GM21717 (cell line): Measurements from ENCODE around the gene HOXC4.
A peak's percentile ranks its signal among the peaks of the same experiment; 100 is the strongest.

Source experiments
- ATAC-seq: cut with Tn5 transposase; IDR thresholded peaks from one replicate; pipeline ENCODE4 v1.9.1; 2021; ENCODE audit warnings: mild to moderate bottlenecking, moderate library complexity; ENCODE audit not compliant: unreplicated experiment

HOXC4 gene

DNA sequence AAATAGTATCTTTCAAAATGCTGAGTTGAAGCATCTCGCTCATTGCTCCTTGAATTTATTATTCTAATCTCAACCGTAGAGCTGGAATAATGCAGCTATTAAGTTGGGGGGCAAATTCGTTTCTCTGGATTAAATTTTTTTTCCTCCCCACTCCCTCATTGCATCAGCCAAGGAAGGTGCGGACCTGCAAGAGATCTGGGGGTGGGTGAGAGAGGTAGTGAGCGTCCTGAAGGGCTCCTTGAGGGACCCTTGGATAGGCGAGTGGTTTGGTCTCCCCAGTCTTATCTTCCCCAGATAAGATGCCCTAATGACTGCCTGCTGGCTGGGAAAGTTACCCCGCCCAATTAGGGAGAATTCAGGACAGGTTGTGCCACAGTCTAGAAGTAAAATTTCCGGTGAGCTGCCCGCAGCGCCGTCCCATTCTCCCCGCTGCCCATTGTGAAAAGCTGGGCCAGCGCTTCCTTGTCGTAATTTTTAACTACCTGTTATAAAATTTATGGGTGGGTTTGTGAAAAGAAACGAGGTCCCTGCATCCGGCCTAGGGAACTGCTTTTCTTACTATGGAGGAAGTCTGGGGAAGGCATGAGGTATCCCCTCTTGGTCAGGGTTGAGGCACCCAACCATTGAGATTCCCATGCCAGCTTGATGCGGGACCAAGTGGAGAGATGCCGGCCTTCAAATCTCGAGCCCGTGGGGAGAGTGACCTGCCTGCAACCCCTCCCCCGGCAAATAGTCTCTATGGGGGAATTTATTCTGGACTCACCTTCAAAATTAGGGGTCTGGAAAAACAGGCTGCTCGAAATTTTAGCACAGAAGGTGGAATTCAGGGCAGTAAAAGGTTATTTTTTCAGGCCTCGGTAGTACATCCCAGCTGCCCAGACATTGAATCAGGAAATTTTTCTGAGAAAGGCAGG is 38.4 kb upstream of the HOXC4 start:
- ATAC-seq: no peak

DNA sequence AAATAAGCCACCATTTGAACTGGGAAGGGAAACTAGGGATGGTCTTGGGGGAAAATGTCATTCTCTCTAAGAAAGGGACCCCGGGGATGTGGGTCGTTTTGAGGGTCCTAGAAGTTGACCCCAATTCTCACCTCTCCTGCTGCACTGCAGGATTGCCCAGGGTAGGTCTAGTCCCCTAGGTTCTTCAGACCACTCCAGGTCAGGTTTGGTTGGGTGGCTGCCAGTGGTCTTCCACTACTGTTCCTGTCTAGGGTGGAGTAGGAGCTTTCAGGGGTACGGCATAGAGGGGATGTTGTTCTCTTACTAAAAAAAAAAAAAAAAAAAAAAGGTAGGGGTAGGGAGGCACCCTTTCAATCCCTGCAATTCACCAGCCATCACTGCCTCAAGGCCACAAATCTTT is 37.6 kb upstream of the HOXC4 start:
- ATAC-seq: no peak

DNA sequence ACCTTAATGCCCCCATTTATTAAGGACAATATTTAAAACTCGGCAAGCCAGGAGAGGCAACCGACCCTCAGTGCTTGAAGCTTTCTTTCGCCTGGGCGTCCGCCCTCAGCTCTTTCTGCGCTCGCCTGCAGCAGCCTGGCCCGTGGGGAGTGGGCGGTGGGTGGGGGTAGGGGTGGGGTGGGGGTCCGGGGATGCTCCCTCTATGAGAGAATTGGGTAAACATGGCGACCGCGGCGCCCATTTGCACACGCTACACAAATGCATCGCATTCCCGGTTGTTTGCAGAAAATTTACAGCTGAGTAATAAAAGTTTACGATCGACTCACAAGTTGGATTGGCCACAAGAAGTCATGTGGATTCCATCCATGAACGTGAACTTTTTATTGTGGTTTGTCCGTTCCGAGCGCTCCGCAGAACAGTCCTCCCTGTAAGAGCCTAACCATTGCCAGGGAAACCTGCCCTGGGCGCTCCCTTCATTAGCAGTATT is 37.1 kb upstream of the HOXC4 start:
- no peak for ATAC-seq

DNA sequence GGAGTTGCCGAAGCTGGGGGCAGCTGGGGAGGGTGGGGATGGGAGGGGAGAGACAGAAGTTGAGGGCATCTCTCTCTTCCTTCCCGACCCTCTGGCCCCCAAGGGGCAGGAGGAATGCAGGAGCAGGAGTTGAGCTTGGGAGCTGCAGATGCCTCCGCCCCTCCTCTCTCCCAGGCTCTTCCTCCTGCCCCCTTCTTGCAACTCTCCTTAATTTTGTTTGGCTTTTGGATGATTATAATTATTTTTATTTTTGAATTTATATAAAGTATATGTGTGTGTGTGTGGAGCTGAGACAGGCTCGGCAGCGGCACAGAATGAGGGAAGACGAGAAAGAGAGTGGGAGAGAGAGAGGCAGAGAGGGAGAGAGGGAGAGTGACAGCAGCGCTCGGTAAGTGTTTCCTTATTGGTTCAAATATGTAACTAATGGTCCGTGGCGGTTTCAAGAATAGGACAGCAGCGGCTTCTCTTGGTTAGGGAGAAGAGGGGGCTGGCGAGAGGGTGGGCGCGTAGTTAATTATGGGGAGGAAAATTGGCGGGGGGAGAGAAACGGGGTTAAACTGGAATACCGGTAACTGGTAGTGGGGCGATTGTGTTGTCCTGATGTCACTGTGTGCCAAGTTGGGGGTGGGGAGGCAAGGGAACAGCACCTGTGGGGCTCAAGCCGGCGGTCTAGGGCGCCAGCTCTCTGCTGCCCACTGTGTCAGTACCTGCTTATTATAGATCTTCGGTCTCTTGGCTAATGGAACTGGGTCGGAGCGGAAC is 36.4 kb upstream of the HOXC4 start:
- peak; percentile 29 for ATAC-seq

DNA sequence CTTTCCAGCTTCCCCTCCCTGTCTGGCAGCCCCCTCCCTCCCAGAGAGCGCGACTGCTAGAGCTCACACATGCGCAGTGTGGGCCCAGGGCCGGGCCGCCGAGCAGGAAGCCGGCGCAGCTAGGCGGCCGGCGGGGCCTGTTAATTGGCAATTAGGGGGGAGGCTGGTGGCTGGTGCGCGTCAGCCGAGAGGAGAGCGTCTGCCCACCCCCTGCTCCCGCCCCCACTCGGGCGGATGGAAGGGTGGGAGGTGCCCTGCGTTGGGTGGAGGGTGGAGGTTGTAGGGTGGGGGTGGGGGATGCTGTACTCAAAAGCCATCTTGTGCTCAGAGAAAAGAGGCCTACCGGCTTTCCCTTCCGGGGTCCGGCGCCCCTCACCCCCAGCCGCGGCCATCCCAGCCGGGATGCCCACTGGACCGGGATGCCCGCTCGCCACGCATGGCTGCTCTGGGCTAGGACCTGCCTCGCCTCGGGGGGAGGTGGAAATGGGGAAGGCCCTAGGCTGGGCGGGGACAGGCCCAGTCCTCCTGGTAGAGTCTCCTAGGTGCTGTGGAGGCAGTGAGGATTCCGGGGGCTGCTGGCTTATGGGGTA is 35.7 kb upstream of the HOXC4 start:
- peak; percentile 78 for ATAC-seq

DNA sequence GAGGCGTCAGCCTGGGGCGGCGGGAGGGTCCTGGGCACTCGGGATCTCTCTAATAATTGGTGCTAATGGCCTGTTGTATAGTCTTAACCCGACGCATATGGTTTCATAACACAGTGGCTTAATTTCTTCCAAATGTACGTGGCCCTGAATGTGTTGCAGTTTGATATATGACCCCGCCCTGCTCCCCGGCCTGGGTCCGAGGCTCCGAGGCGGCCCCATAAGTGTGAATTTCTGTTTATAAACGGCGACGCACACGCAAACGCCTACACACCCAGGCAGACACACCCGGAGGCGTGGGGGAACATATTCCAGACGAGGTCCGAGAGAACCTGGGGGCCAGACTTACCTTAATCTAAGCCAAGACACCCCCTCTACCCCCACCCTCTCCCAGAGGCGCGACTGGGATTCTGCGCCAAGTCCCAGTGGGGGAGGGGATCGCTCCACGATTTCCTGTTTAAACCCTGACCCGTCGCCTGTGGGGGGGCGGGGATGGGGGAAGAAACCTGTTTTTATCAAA is 35.1 kb upstream of the HOXC4 start:
- no peak for ATAC-seq

DNA sequence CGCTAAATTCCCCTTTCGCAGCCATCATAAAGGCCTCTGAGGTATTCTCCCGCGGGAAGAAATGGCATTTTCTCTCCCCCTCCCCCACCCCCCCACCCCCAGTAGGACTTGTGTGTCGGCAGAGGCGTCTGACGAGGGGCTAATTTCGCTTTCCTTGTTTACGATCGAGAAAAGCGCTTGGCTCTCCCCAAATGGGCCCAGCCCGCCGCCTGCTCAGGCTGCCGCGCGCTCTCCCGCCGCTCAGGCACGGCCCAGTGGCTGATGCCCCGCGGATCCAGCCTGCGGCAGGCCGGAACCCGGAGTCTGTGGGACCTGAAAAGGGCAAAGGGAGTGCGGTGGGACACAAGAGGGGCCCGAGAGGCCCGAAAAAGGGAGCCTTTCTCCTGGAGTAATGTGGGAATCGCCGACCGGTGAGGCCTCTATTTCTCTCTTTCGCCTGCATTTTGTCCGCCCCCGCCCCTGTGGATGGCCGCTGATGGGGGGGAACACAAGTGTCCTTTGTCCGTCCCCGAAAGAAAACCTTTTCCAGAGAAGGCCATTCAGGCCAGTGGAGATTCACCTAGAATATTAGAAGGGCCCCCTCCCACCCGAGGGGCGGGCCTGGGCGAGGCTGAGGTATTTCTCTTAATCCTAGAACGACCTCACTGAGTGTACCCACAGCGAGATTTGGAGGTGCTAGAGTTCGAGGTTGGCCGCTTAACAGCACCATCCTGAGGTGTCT is 34.4 kb upstream of the HOXC4 start:
- no peak for ATAC-seq

DNA sequence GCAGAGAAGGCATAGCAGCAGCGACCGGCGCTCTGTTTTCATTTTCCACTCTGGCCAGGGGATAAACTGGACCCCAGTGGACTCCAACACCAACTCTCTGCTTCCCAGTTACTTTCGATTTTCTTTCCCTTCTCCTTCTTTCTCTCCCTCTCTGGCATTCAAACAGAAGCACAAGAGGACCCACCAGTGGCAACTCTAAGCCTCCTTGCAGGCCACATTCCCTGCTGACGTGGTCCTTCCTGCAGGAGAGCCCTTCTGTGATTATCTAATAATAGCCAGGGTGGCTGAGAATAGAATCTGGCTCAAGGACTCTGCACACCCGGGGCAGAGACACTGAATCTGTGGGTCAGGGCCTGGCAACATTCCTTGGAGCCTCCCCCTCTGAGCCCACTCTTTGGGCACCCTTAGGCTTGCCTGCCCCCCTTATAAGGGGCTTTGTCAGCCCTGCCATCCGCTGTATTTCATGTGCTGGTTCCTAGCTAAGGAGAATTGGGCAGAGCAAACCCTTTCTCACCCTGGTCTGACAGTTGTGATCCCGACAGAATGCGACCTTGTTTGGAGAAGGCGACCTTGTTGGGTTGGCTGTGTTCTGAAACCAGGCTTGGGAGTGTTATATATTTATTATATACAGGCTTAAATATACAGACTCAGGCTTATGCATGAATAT is 33.6 kb upstream of the HOXC4 start:
- ATAC-seq: no peak

DNA sequence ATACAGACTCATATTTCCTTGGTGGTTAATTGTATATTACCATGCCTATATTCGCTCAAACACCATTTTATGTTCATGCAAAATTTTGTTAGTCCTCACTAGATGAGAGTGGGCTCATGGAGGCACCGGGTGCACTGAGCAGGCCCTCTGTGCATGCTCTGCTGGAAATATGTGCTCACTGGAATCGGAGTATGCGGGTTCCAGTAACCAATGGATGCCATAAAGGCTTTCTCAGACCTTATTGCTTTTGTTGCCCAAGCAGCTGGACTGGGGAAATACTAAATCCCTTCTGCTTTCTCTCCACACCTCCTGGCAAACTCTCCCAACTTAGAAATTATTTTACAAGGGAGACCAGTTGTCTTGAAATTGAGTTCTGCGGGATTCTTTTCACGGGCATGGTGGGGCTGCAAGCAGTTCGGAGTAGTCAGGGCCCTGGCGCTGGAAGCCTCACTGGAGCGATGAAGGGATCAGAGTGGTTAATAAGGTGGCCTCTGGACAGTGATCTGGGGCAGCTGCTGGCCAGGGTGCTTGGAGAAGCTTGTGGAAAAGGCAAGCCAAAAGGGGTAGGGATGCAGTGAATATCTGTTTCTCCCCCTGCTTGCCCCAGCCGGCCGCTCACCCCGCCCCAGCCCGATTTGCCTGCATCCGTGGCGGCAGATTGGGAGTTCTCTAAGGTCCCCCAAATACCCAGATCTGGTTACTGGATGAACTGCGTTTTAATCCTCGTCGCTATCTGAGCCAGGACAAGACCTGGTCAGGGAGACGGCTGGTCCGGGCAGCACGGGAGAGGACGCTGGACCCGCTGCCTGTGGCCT is 32.8 kb upstream of the HOXC4 start:
- no peak for ATAC-seq

DNA sequence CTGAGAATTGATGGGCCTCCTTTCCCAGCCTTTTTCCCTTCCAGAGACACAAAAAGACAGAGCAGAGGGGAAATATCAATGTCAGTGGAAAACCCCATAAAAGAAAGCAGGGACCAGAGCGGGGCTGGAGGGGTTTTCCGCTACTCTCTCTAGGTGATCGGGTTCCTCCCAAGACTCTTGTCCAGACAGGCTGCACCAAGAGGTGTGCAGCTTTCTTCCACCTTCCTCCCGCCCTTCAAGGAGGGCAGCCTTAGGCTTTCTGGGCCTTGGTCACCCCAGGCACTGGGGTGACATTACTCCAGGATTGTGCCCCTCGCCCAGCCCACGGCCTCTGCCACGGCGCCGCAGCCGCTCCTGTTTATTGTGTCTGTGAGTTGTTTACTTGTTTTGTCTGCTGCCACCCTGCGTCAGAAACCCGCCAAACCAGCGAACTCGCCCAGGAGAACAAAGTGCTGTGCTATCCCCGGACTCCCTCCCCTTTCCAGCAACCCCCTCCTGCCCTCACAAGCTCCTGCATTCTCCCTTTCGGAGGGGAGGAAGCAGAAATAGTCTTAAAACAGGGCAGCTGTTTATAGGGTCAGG is 32.1 kb upstream of the HOXC4 start:
- ATAC-seq: no peak

DNA sequence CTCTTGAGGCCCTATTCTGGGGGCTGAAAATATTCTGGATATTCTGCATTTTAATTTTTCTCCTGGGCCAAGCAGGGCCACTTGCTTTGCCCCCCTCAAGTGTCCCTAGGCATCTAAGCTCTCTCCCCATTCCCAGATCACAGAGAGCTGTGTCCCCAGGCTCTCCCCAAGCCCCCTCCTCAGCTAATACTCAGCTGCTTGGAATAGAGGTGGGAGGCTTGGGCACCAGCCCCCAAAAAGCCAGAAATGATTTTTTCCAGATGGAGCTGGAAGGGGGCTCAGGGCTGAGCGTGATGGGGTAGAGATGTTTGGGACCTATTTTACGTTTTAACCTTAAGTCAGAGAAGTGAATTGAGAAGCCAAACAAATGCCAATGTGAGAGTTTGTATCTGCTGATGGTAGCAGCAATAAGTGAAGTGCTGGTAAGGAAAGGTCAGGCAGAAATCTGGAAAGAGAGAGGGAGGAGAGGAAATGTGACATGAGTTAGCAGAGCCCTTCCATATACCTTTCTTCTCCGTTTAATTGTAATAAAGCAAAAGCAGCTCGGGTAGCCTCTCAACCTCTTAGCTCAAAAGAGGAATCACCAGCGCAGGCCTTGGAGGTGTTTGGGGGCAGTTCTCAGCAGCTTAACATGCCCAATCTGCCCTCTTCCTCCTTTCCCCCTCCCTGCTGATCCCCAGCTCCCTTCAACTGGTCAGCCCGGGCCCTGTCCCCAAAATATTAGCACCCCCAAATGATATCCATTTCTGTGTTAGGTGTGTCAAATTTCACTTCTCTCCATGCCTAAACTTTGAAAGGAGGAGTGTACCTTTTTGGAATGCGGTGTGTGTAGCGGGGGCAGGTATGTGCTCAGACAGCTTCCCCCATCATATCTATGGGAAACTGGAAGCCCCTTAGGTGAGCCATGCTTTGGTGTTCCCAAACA is 30.4 kb upstream of the HOXC4 start:
- no peak for ATAC-seq

DNA sequence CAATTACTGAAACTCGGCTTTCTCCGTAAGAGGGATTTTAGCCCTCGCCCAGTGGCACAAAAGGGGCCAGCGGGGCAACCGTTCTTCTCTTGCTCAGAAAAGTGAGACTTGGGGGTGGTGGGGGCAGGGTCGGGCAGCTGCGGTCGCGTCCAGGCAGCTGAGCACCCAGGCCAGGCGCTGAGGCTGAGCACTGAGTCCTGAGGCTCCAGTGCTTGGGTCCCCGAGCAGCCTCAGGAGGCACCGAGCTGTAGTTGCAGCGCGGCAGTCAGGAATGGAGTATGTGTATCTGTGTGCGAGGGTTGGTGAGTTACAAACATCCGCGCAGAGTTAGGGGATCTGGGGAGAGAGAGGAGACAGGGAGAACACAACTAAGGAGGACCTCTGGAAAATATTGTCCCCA is 29.5 kb upstream of the HOXC4 start:
- ATAC-seq: no peak

DNA sequence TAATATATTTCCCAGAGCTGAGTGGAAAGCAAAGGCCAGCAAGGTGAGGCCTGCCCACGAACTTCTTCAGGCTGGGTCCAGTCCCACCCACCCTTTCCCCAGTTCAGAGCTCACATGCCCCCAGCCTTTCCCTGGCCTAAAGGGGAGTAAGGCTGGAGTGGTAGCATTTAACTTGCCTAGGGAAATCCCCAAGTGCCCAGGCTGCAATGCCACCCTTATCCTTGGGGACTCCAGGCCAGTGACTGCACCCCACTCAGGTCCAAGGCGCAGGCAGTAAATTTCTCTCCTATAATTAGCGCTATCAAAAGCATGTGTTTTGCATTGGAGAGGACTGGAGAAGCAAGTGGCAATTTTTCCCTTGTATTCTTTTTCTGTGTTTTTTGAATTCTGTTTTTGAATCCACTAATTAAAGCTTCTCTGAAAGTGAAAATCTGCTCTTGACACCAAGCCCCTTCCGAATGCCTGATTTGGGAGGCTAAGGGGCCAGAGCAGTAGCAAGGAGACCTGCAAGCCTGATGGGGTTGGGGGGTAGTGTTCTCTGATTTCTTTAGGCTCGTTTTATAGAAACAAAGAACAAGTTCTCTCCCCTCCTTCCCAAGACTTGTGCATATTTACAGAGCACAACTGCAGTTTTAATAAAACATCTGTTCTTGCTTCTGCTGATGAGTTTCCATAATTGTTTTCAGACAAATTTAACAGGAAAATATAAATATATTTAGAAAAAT is 28.9 kb upstream of the HOXC4 start:
- ATAC-seq: no peak

DNA sequence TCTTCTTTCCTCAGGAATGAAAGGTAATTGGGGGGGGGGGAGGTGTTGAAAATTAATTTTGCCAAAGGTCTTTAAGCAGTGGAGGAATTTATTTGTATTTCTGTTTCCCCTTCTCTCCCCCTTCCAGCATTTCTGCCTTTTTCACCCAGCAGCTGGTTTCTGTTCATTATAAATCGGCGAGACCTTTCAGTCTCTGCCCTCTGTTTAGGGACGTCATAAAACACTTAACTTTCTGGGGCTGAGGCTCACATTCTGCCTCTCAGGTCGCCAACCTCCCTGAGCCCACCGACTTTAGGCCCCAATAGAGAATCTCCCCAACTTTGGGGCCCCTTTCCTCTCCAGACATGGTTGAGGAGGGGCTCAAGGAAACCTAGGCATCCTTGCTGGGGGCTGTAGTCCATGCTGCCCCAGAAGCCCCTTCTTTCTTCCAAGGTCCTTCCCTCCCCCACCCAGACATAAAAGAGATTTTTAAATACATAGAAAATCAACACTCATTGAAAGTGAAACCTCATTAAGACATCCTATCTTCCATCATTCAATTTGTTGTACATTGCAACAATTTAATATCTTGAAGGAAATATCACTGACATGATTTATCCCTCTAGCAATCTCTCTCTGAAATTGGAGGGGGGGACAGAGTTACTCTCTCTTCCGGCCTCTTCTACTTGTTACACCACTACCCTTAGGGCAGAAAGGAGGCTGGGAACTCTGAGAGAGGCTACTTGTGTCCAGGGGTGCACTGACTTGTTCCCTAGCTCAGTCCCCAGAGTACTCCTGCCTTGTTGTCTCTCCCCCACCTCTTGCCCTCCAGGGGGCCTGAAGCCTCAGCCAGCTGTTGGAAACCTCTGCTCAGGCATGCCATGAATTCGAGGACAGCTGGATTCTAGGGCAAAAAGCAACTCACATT is 27.9 kb upstream of the HOXC4 start:
- ATAC-seq: no peak

DNA sequence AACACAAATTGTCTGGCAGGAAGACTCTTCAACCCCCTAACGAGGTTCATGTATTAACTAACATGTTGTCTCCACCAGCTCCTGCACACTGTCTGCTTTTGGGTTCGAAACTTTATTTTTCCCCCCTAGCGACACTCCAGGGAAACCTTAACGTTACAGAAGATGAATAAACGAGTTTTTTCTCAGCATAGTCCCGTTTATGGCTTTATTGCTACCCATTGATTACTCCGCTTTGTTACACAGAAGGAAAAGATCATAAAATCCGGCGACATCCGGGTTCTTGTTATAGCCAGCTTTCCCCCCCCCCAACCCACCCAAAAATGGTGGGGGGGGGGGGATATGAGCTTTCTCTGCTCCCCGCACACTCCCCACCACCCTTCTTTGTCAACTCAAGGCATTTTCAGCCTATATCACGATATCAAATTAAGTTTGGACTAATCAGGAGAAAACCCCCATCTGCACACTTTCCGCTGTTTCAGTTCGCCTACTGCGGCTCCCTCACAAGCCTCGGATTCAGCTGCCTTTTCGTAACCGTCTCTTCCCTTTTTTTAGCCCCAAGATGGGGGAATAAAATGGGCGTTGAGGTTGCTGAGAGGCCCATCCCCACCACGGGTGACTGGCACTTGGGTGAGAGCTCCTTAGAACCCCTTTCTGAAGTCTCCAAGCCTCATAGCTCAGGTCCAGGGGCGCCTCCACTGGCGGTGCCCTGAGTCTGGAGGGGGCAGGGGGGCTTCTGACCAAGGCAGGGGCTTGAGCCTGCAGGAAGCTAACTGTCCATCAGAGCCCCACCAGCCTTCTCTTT is 26.8 kb upstream of the HOXC4 start:
- no peak for ATAC-seq

DNA sequence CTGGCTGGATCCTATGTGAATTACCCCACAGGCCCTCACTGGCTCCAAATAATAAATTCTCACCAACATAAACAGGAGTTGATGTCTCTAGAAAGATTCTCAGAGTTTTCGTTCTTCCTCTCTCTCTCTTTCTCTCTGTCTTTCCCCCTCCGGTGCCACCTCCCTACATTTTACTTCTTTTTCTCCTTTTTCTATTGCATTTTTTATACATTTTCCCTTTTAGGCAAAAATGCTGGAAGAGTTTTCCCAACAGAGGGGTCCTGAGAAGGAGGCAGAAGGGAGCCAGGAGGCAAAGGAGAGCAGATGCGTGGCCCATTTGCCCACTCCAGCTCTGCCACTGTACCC is 26.2 kb upstream of the HOXC4 start:
- no peak for ATAC-seq
